ENCODE measurements around the gene WDR31. TPM values are rescaled to one million over a fixed set of nuclear protein-coding genes. Genes with fewer than 3 reads are reported as not detected.

The WDR31 gene
- total RNA-seq, 2 donors from 2014 or later: 4.5 to 8.4 TPM

GRCh38 chr9:113290052-113290607 is 49.9 kb downstream of the WDR31 start:
- no peaks in the 10 kb centered on the region for H3K9me3 Mint-ChIP-seq
- H3K27me3 ChIP-seq (ENCODE audit: control insufficient read depth, insufficient read depth, low read length, poor library complexity, severe bottlenecking): no peaks in the 10 kb centered on the region
- 96% methylated on average over 4 to 6 of the region's 6 CpGs for WGBS, 2 experiments (ENCODE audit: insufficient coverage in 1 of 2, insufficient read length in 1 of 2)
- no peaks in the 10 kb centered on the region for H3K4me1 ChIP-seq (ENCODE audit: control insufficient read depth, insufficient read depth, low read length)
- H3K4me3 Mint-ChIP-seq: no peak overlapping the region
- H3K36me3 ChIP-seq (ENCODE audit: control insufficient read depth, insufficient read depth, low read length): peaks cover 84% of the 10 kb centered on the region
- no peak for DNase-seq
- no peak for TF ChIP-seq CTCF (conservative IDR thresholded peaks at IDR 0.05)
- H3K27ac Mint-ChIP-seq: no peak overlapping the region
- no peak overlapping the region for H3K4me3 ChIP-seq (ENCODE audit: low read length)
- H3K9ac ChIP-seq (ENCODE audit: extremely low read depth, low read length, poor library complexity, severe bottlenecking): no peak overlapping the region
- no peak overlapping the region for H3K27ac ChIP-seq (ENCODE audit: low read depth, low read length)
- H3K36me3 Mint-ChIP-seq (ENCODE audit: low read depth): peaks cover 69% of the 10 kb centered on the region
- no peaks in the 10 kb centered on the region for H3K27me3 Mint-ChIP-seq (ENCODE audit: insufficient read depth)
- H3K9me3 ChIP-seq (ENCODE audit: control insufficient read depth, low read length): no peaks in the 10 kb centered on the region
- H3K4me1 Mint-ChIP-seq: no peaks in the 10 kb centered on the region

GRCh38 chr9:113289091-113289490 is 51.0 kb downstream of the WDR31 start:
- Histone ChIP-seq H3K36me3 (ENCODE audit: control insufficient read depth, insufficient read depth, low read length) (peaks cover 93% of the 10 kb centered on the region), H3K4me3 (ENCODE audit: low read length) (no peak overlapping the region), H3K27ac (ENCODE audit: low read depth, low read length) (no peak overlapping the region), H3K27me3 (ENCODE audit: control insufficient read depth, insufficient read depth, low read length, poor library complexity, severe bottlenecking) (no peaks in the 10 kb centered on the region), H3K9me3 (ENCODE audit: control insufficient read depth, low read length) (no peaks in the 10 kb centered on the region), H3K9ac (ENCODE audit: extremely low read depth, low read length, poor library complexity, severe bottlenecking) (no peak overlapping the region), H3K4me1 (ENCODE audit: control insufficient read depth, insufficient read depth, low read length) (no peaks in the 10 kb centered on the region)
- no peak for TF ChIP-seq CTCF (conservative IDR thresholded peaks at IDR 0.05)
- H3K27me3 Mint-ChIP-seq (ENCODE audit: insufficient read depth): no peaks in the 10 kb centered on the region
- DNase-seq: no peak
- H3K9me3 Mint-ChIP-seq: no peaks in the 10 kb centered on the region
- H3K4me1 Mint-ChIP-seq: no peaks in the 10 kb centered on the region
- WGBS, 2 experiments (ENCODE audit: insufficient coverage in 1 of 2, insufficient read length in 1 of 2): 94 to 100% methylated on average over 2 of the region's 2 CpGs
- H3K36me3 Mint-ChIP-seq (ENCODE audit: low read depth): peaks cover 79% of the 10 kb centered on the region
- no peak overlapping the region for H3K27ac Mint-ChIP-seq
- no peak overlapping the region for H3K4me3 Mint-ChIP-seq

GRCh38 chr9:113281356-113281755 is 58.7 kb downstream of the WDR31 start:
- no peaks in the 10 kb centered on the region for H3K9me3 Mint-ChIP-seq
- H3K27me3 Mint-ChIP-seq (ENCODE audit: insufficient read depth): no peaks in the 10 kb centered on the region
- H3K36me3 Mint-ChIP-seq (ENCODE audit: low read depth): peaks cover 72% of the 10 kb centered on the region

More at GRCh38 chr9:113281356-113281755, 58.7 kb downstream of the WDR31 start:
- H3K4me1 Mint-ChIP-seq: no peaks in the 10 kb centered on the region
- no peak overlapping the region for H3K27ac Mint-ChIP-seq
- Histone ChIP-seq H3K27ac (ENCODE audit: low read depth, low read length) (no peak overlapping the region), H3K36me3 (ENCODE audit: control insufficient read depth, insufficient read depth, low read length) (peaks cover 84% of the 10 kb centered on the region), H3K9me3 (ENCODE audit: control insufficient read depth, low read length) (no peaks in the 10 kb centered on the region), H3K4me3 (ENCODE audit: low read length) (no peak overlapping the region), H3K4me1 (ENCODE audit: control insufficient read depth, insufficient read depth, low read length) (no peaks in the 10 kb centered on the region), H3K27me3 (ENCODE audit: control insufficient read depth, insufficient read depth, low read length, poor library complexity, severe bottlenecking) (no peaks in the 10 kb centered on the region), H3K9ac (ENCODE audit: extremely low read depth, low read length, poor library complexity, severe bottlenecking) (no peak overlapping the region)
- no peak for DNase-seq
- H3K4me3 Mint-ChIP-seq: no peak overlapping the region
- WGBS, 2 experiments (ENCODE audit: insufficient coverage in 1 of 2, insufficient read length in 1 of 2): 91 to 95% methylated on average over 4 of the region's 4 CpGs
- TF ChIP-seq CTCF (conservative IDR thresholded peaks at IDR 0.05): no peak

Measured in endodermal cell (in vitro differentiated cells).